GM12878 (cell line): Measurements from ENCODE around the gene CERK. TPM values are rescaled to one million over a fixed set of nuclear protein-coding genes. Genes with fewer than 3 reads are reported as not detected.

Experiments
- ATAC-seq: fragments of 200-7000 bp; cut with Tn5 transposase; 3 replicates; pipeline ENCODE4 v1.9.1; 2020; ENCODE audit warnings: mild to moderate bottlenecking, moderate library complexity
- Bru-seq: library from RNA; stranded (reverse); fragments of 400-500 nt; gene quantifications from one replicate; lab custom pipeline; 2021; lab: Mats Ljungman, UMichigan
- BruChase-seq, 2 experiments: library from RNA; stranded (reverse); fragments of 400-500 nt; gene quantifications; one replicate each; lab custom pipeline; 2021; lab: Mats Ljungman, UMichigan
- BruUV-seq: library from RNA; stranded (reverse); fragments of 400-500 nt; replicated peaks from 2 replicates; lab custom pipeline; 2021; lab: Mats Ljungman, UMichigan
- CTCF ChIA-PET: fragments of 300-600 bp; sonication (Branson Sonifier 250); formaldehyde crosslinking; extraction: SDS; loops from one replicate; lab custom pipeline; 2021; ENCODE audit warnings: inconsistent platforms; lab: Yijun Ruan, JAX
- POLR2A ChIA-PET: fragments of 350-600 bp; formaldehyde crosslinking; extraction: SDS; loops from one replicate; lab custom pipeline; 2021; ENCODE audit warnings: inconsistent platforms; lab: Charles Lee
- RAD21 ChIA-PET: fragments of 300-600 bp; sonication (Branson Sonifier 250); formaldehyde crosslinking; loops from one replicate; lab custom pipeline; 2023; ENCODE audit warnings: antibody characterized with exemption; ENCODE audit not compliant: unreplicated experiment; lab: Charles Lee
- SMC1A ChIA-PET: fragments of 300-600 bp; sonication (Branson Sonifier 250); formaldehyde crosslinking; loops from one replicate; lab custom pipeline; 2023; ENCODE audit not compliant: unreplicated experiment, uncharacterized antibody; lab: Charles Lee
- DNase-seq: peaks from one replicate; pipeline ENCODE4 v3.0.0-alpha.2; 2011; ENCODE audit warnings: low read depth, low spot score
- FAIRE-seq: peaks from 3 replicates; lab custom pipeline; 2011; peaks lifted over from hg19 to GRCh38; lab: Jason Lieb, UNC
- H2AFZ ChIP-seq: 2 replicates; pipeline ENCODE4 v1.6.0; 2011; ENCODE audit warnings: low read depth, low read length, control low read depth; ENCODE audit not compliant: control insufficient read depth
- H3K27ac ChIP-seq: 2 replicates; pipeline ENCODE4 v1.5.1; 2011; ENCODE audit warnings: control low read depth; ENCODE audit not compliant: control insufficient read depth, insufficient read depth
- H3K27me3 ChIP-seq, 2 experiments: replicated peaks in 1 of 2; 2 replicates each; pipeline versions ENCODE4 v1.6.0 to v1.6.1; 2011; ENCODE audit warnings: low read length in 1 of 2; ENCODE audit not compliant: control insufficient read depth in 2 of 2, insufficient read depth in 2 of 2
- H3K36me3 ChIP-seq, 2 experiments: 2 replicates each; pipeline ENCODE4 v1.5.1; 2011; ENCODE audit warnings: low read length in 1 of 2; ENCODE audit not compliant: control insufficient read depth in 2 of 2, insufficient read depth in 2 of 2
- H3K4me1 ChIP-seq: 2 replicates; pipeline ENCODE4 v1.6.1; 2011; ENCODE audit warnings: mild to moderate bottlenecking, low read length, moderate library complexity, mixed read lengths; ENCODE audit not compliant: control insufficient read depth, insufficient read depth
- H3K4me2 ChIP-seq: 2 replicates; pipeline ENCODE4 v1.6.0; 2011; ENCODE audit warnings: control low read depth; ENCODE audit not compliant: control insufficient read depth, insufficient read depth
- H3K4me3 ChIP-seq: fragments of 200-600 bp; sonication (generic); 2 replicates; pipeline ENCODE4 v1.5.1; 2016
- H3K79me2 ChIP-seq: 2 replicates; pipeline ENCODE4 v1.6.0; 2011; ENCODE audit warnings: low read length; ENCODE audit not compliant: control insufficient read depth, insufficient read depth
- H3K9ac ChIP-seq: 2 replicates; pipeline ENCODE4 v1.8.0; 2011; ENCODE audit warnings: low read length, control low read depth, mixed read lengths; ENCODE audit not compliant: control insufficient read depth, insufficient read depth
- H3K9me3 ChIP-seq: replicated peaks from 3 replicates; pipeline ENCODE4 v1.5.1; 2011; ENCODE audit warnings: mild to moderate bottlenecking, low read length; ENCODE audit not compliant: control insufficient read depth, insufficient read depth
- H4K20me1 ChIP-seq: 2 replicates; pipeline ENCODE4 v1.6.0; 2011; ENCODE audit not compliant: control insufficient read depth, insufficient read depth
- BACH1 ChIP-seq: fragments of 450-650 bp; IDR thresholded peaks from 2 replicates; pipeline ENCODE4 v1.6.1; 2017; ENCODE audit warnings: mild to moderate bottlenecking, borderline replicate concordance
- CREB1 ChIP-seq: IDR thresholded peaks from 2 replicates; pipeline ENCODE4 v1.6.1; 2012; ENCODE audit warnings: low read depth, mild to moderate bottlenecking, inconsistent platforms
- EGR1 ChIP-seq, 2 experiments: IDR thresholded peaks; 1 replicate in 1 of 2; 2 replicates in 1 of 2; pipeline ENCODE4 v1.6.1; 2011 to 2012; ENCODE audit warnings: low read depth in 2 of 2, low read length in 2 of 2, borderline replicate concordance in 1 of 2, mild to moderate bottlenecking in 1 of 2, moderate library complexity in 1 of 2
- GATAD2B ChIP-seq: fragments of 450-650 bp; conservative IDR thresholded peaks from 2 replicates; pipeline ENCODE4 v1.6.1; 2017; ENCODE audit warnings: low read depth, mild to moderate bottlenecking, moderate library complexity
- HDAC2 ChIP-seq: fragments of 200-600 bp; sonication (generic); IDR thresholded peaks from 2 replicates; pipeline ENCODE4 v1.6.1; 2017
- IKZF1 ChIP-seq: fragments of 450-650 bp; conservative IDR thresholded peaks from 2 replicates; pipeline ENCODE4 v1.6.1; 2017; ENCODE audit warnings: antibody characterized with exemption, mild to moderate bottlenecking
- NFIC ChIP-seq: IDR thresholded peaks from 2 replicates; pipeline ENCODE4 v1.6.1; 2012; ENCODE audit warnings: low read depth, mild to moderate bottlenecking, inconsistent platforms, low read length, moderate library complexity
- POLR2A ChIP-seq: IDR thresholded peaks from 2 replicates; pipeline ENCODE4 v1.6.1; 2011; ENCODE audit warnings: low read depth, mild to moderate bottlenecking, low read length
- RFX5 ChIP-seq: IDR thresholded peaks from 2 replicates; pipeline ENCODE4 v1.6.1; 2011; ENCODE audit warnings: low read depth, low read length, improper control_type of control experiment
- YY1 ChIP-seq: IDR thresholded peaks from 2 replicates; pipeline ENCODE4 v1.6.1; 2011; ENCODE audit warnings: low read depth, mild to moderate bottlenecking, low read length
- WGBS: methylation state at CpG from one replicate; pipeline ENCODE4 v1.1.6; 2016; ENCODE audit warnings: low lambda C conversion rate; ENCODE audit not compliant: insufficient replicate concordance, insufficient coverage; ENCODE audit errors: missing lambda C conversion rate; 5-methylcytosine and 5-hydroxymethylcytosine counted together
- in situ Hi-C: fragments of 300-500 bp; cut with MboI; formaldehyde crosslinking; loops from 9 replicates; pipeline ENCODE4 v1.14.3; 2018; ENCODE audit warnings: mixed read lengths
- intact Hi-C: fragments of 100-400 bp; cut with micrococcal nuclease; formaldehyde crosslinking; loops from one replicate; pipeline ENCODE4 v1.14.2; 2022; ENCODE audit not compliant: unreplicated experiment
- long read RNA-seq, 2 experiments: library from polyadenylated mRNA; unstranded; transcript quantifications; one replicate each; pipeline ENCODE4 v2.0.0, GENCODE V29; 2019 to 2020
- polyA minus RNA-seq, 3 experiments: library from RNA; depleted of rRNA, polyadenylated mRNA; stranded (reverse); fragments of >200 nt; gene quantifications; 2 replicates each; pipeline ENCODE4 v1.2.3, GENCODE V29; 2011
- polyA plus RNA-seq, 11 experiments: library from polyadenylated mRNA; depleted of rRNA in 4 of 11; unstranded in 6 of 11; stranded (reverse) in 5 of 11; fragments of >200 nt; fragmentation: Nextera tagmentation in 4 of 11; fragmentation: Illumina TruSeq in 1 of 11; extraction: Ambion mirVana in 4 of 11; extraction: Trizol in 1 of 11; gene quantifications; 1 replicate in 1 of 11; 2 replicates in 10 of 11; pipeline versions ENCODE4 v1.2.1 to v1.2.3, GENCODE V29; 2011 to 2016; ENCODE audit warnings: inconsistent platforms in 2 of 11, missing spikeins in 2 of 11, low read depth in 1 of 11
- total RNA-seq, 4 experiments: library from RNA; depleted of rRNA in 3 of 4; stranded (reverse); fragments of >200 nt in 3 of 4; fragmentation: Illumina TruSeq in 1 of 4; extraction: Trizol in 1 of 4; gene quantifications; 2 replicates each; pipeline versions ENCODE4 v1.2.1 to v1.2.3, GENCODE V29; 2013 to 2021
- TF ChIP-seq, protein P1 (sequence below): fragments of 450-650 bp; IDR thresholded peaks from 2 replicates; pipeline ENCODE4 v1.6.1; 2017; ENCODE audit warnings: antibody characterized with exemption, mild to moderate bottlenecking, moderate library complexity
- TF ChIP-seq, protein P2 (sequence below): fragments of 450-650 bp; conservative IDR thresholded peaks from 2 replicates; pipeline ENCODE4 v1.6.1; 2017; ENCODE audit warnings: mild to moderate bottlenecking, moderate library complexity

CERK gene, protein sequence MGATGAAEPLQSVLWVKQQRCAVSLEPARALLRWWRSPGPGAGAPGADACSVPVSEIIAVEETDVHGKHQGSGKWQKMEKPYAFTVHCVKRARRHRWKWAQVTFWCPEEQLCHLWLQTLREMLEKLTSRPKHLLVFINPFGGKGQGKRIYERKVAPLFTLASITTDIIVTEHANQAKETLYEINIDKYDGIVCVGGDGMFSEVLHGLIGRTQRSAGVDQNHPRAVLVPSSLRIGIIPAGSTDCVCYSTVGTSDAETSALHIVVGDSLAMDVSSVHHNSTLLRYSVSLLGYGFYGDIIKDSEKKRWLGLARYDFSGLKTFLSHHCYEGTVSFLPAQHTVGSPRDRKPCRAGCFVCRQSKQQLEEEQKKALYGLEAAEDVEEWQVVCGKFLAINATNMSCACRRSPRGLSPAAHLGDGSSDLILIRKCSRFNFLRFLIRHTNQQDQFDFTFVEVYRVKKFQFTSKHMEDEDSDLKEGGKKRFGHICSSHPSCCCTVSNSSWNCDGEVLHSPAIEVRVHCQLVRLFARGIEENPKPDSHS
- total RNA-seq (2013; cell fraction: nucleolus; rRNA removed), result 35.5 and 35.9 TPM in 2 replicates
- total RNA-seq (2014; rRNA removed) (40.3 and 40.6 TPM in 2 replicates), total RNA-seq (2014; rRNA removed; fragmentation: Illumina TruSeq; extraction: Trizol) (30.8 and 32.6 TPM in 2 replicates), total RNA-seq (2021) (41.1 and 42.0 TPM in 2 replicates), polyA plus RNA-seq (2011; rRNA removed) (25.3 and 27.8 TPM in 2 replicates), polyA plus RNA-seq (2014; fragmentation: Illumina TruSeq; extraction: Trizol) (15.3 and 26.8 TPM in 2 replicates), polyA plus RNA-seq (2014; fragmentation: Nextera tagmentation; extraction: Ambion mirVana) (1 to 10 TPM; 4.0 to 5.8 TPM), polyA plus RNA-seq (2014; rRNA removed) (39.8 and 46.9 TPM in 2 replicates), polyA plus RNA-seq (2016; fragmentation: Nextera tagmentation; extraction: Ambion mirVana) (10 to 100 TPM; 26.9 to 35.6 TPM), polyA minus RNA-seq (2011; rRNA and poly(A)+ RNA removed) (37.7 and 40.8 TPM in 2 replicates), Bru-seq, nascent RNA (percentile 59 among the genes with signal in this experiment), BruChase-seq, experiment 1, labeled RNA remaining after a 6-hour chase (percentile 72 among the genes with signal in this experiment), BruChase-seq, experiment 2, labeled RNA remaining after a 2-hour chase (percentile 71 among the genes with signal in this experiment)
- polyA plus RNA-seq (2011; ENCODE audit: low read depth), result 11.5 TPM
- 28.7 and 34.2 TPM in 2 replicates for polyA plus RNA-seq (2011; cell fraction: cytosol; rRNA removed)
- 14.9 and 21.7 TPM in 2 replicates for polyA plus RNA-seq (2011; cell fraction: nucleus; rRNA removed)
- polyA plus RNA-seq (2012), result 18.6 and 19.3 TPM in 2 replicates
- polyA minus RNA-seq (2011; cell fraction: cytosol; rRNA and poly(A)+ RNA removed), result 13.1 and 15.7 TPM in 2 replicates
- polyA minus RNA-seq (2011; cell fraction: nucleus; rRNA and poly(A)+ RNA removed), result 10.8 and 24.0 TPM in 2 replicates
- long read RNA-seq, experiment 1, partial matches to known transcripts, result 1 of 2 reads
- long read RNA-seq, experiment 1, other reads (novel, unspliced or antisense), result 1 of 2 reads
- long read RNA-seq, experiment 2, full-length matches to known transcripts, result 1 of 11 reads
- long read RNA-seq, experiment 2, partial matches to known transcripts, result 1 of 11 reads
- long read RNA-seq, experiment 2, other reads (novel, unspliced or antisense), result 9 of 11 reads

DNA sequence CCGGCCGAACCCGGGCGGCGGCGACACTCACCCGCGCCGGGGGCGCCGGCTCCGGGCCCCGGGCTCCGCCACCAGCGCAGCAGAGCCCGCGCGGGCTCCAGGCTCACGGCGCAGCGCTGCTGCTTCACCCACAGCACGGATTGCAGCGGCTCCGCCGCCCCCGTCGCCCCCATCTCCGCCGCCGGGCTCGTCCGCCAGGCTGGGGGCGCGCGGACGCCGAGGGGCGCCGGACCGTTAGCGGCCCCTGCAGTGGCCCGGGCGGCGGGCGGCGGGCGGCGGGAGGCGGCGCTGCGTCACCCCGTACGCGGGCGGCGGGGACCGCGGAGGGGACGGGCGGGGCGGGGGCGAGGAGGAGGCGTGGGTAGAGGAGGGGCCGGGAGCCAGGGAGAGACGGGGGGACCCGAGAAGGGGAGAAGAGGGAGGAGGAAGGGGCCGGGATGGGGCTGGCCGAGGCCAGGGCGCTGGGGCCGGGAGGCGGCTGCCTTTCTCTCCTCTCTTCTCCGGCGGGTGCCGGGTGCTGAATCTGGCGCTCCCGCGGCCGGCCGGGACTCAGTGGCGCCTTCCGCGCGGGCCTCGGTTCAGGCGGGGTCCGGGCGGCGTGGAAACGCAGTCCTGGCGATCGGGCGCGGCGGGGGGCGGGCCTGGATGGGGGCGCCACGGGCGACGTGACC is at the start of gene CERK:
TSS of gene CERK (minus strand) at position 277 of the 671 bp plus-strand sequence. CDS start at position 173, 104 bp downstream.
- POLR2A ChIA-PET, result no interaction called here
- Histone ChIP-seq H3K79me2 (peaks cover 37% of the 10 kb centered on the region), H4K20me1 (peaks cover 3% of the 10 kb centered on the region; the same call in 1 of the 2 replicates)
- no TSS peak for BruUV-seq
- TF ChIP-seq HDAC2, result no peak
- peak in 1 of 2 experiments; percentile 80; a peak in 2 of 3 replicates for TF ChIP-seq EGR1 (IDR thresholded peaks at IDR 0.05; ENCODE audit: borderline replicate concordance in 1 of 2, low read depth in 2 of 2, low read length in 2 of 2)
- TF ChIP-seq, protein P1, sequence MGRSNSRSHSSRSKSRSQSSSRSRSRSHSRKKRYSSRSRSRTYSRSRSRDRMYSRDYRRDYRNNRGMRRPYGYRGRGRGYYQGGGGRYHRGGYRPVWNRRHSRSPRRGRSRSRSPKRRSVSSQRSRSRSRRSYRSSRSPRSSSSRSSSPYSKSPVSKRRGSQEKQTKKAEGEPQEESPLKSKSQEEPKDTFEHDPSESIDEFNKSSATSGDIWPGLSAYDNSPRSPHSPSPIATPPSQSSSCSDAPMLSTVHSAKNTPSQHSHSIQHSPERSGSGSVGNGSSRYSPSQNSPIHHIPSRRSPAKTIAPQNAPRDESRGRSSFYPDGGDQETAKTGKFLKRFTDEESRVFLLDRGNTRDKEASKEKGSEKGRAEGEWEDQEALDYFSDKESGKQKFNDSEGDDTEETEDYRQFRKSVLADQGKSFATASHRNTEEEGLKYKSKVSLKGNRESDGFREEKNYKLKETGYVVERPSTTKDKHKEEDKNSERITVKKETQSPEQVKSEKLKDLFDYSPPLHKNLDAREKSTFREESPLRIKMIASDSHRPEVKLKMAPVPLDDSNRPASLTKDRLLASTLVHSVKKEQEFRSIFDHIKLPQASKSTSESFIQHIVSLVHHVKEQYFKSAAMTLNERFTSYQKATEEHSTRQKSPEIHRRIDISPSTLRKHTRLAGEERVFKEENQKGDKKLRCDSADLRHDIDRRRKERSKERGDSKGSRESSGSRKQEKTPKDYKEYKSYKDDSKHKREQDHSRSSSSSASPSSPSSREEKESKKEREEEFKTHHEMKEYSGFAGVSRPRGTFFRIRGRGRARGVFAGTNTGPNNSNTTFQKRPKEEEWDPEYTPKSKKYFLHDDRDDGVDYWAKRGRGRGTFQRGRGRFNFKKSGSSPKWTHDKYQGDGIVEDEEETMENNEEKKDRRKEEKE, result no peak
- TF ChIP-seq, protein P2, sequence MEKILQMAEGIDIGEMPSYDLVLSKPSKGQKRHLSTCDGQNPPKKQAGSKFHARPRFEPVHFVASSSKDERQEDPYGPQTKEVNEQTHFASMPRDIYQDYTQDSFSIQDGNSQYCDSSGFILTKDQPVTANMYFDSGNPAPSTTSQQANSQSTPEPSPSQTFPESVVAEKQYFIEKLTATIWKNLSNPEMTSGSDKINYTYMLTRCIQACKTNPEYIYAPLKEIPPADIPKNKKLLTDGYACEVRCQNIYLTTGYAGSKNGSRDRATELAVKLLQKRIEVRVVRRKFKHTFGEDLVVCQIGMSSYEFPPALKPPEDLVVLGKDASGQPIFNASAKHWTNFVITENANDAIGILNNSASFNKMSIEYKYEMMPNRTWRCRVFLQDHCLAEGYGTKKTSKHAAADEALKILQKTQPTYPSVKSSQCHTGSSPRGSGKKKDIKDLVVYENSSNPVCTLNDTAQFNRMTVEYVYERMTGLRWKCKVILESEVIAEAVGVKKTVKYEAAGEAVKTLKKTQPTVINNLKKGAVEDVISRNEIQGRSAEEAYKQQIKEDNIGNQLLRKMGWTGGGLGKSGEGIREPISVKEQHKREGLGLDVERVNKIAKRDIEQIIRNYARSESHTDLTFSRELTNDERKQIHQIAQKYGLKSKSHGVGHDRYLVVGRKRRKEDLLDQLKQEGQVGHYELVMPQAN, result 0 out of 2 replicates have a peak, but pooled peaks have one; percentile 20
- TF ChIP-seq YY1, result 0 out of 2 replicates have a peak, but pooled peaks have one; percentile 0
- TF ChIP-seq POLR2A, result peak; percentile 56; the same call in 1 of the 2 replicates
- 0 out of 2 replicates have a peak, but pooled peaks have one; percentile 28 for TF ChIP-seq CREB1
- 0 out of 2 replicates have a peak, but pooled peaks have one; percentile 24 for TF ChIP-seq IKZF1
- TF ChIP-seq RFX5, result no peak
- TF ChIP-seq BACH1, result 0 out of 2 replicates have a peak, but pooled peaks have one; percentile 20
- TF ChIP-seq NFIC, result no peak
- 0 out of 2 replicates have a peak, but pooled peaks have one; percentile 15 for TF ChIP-seq GATAD2B
- TF ChIP-seq, all 136 proteins: peak for 8
- no peaks in the 10 kb centered on the region; the same call in 2 of the 3 replicates for H3K9me3 ChIP-seq
- H3K4me1 ChIP-seq, result peaks cover 30% of the 10 kb centered on the region
- peak; percentile 61 for ATAC-seq
- no peak for FAIRE-seq
- DNase-seq, result no peak
- 0% methylated on average over 14 of the region's 99 CpGs for WGBS
- RAD21 ChIA-PET, result interaction anchor here (2.0 kb wide), 1 partner anchor 65 kb away, joined by 12 read pairs; no protein-coding TSS in a partner anchor
- H3K27ac ChIP-seq, result peak within 1 kb of the TSS; percentile 63
- H3K4me3 ChIP-seq, result peak within 1 kb of the TSS; percentile 96
- H3K27me3 ChIP-seq, result no peaks in the 10 kb centered on the region
- intact Hi-C loops, result loop anchor here (5.0 kb wide), 2 partner anchors 151 to 176 kb away; no protein-coding TSS in a partner anchor
- CTCF ChIA-PET, result interaction anchor here (0.9 to 2.9 kb wide), 6 partner anchors 11 to 63 kb away, joined by 3 to 15 read pairs (median 4); no protein-coding TSS in a partner anchor
- H3K4me2 ChIP-seq, result peak within 1 kb of the TSS; percentile 79
- peak within 1 kb of the TSS; percentile 67 for H2AFZ ChIP-seq
- in situ Hi-C loops, result no loop called here
- no peaks in the 10 kb centered on the region for H3K36me3 ChIP-seq
- SMC1A ChIA-PET, result interaction anchor here (1.1 kb wide), 1 partner anchor 20 kb away, joined by 5 read pairs; no protein-coding TSS in a partner anchor
- H3K9ac ChIP-seq, result peak within 1 kb of the TSS; percentile 75
